K562 (cell line): Measurements from ENCODE around the gene SPDEF. TPM values are rescaled to one million over a fixed set of nuclear protein-coding genes. Genes with fewer than 3 reads are reported as not detected.

Experiments
- ATAC-seq: fragments of 200-7000 bp; cut with Tn5 transposase; 3 replicates; pipeline ENCODE4 v1.9.1; 2020; ENCODE audit warnings: moderate library complexity
- BruUV-seq: library from RNA; stranded (reverse); fragments of 400-500 nt; replicated peaks from 2 replicates; lab custom pipeline; 2021; lab: Mats Ljungman, UMichigan
- CTCF ChIA-PET: fragments of 300-600 bp; formaldehyde crosslinking; extraction: SDS; loops from one replicate; lab custom pipeline; 2021; ENCODE audit warnings: low intra/inter-chr PET ratio; lab: Yijun Ruan, JAX
- POLR2A ChIA-PET: fragments of 300-600, 350-650 bp; sonication (Branson Sonifier 250); formaldehyde crosslinking; extraction: SDS; loops from one replicate; lab custom pipeline; 2021; ENCODE audit warnings: antibody characterized with exemption, inconsistent platforms; lab: Yijun Ruan, JAX
- DNase-seq, 4 experiments: peaks; one replicate each; pipeline versions ENCODE4 v3.0.0 to v3.0.0-alpha.2; 2011 to 2018; ENCODE audit warnings: low spot score in 3 of 4, mixed read lengths in 3 of 4; ENCODE audit errors: extremely low read depth in 1 of 4
- FAIRE-seq: peaks from 2 replicates; lab custom pipeline; 2011; peaks lifted over from hg19 to GRCh38; lab: Jason Lieb, UNC
- H2AFZ ChIP-seq: 2 replicates; pipeline ENCODE4 v1.6.0; 2011; ENCODE audit warnings: low read depth, low read length, control low read depth, inconsistent platforms
- H3K27ac ChIP-seq: fragments of 200-600 bp; 3 replicates; pipeline ENCODE4 v1.8.0; 2011; ENCODE audit warnings: low read depth, mild to moderate bottlenecking, control low read depth, inconsistent platforms, low read length, moderate library complexity, mixed read lengths; ENCODE audit errors: extremely low read depth
- H3K27me3 ChIP-seq, 2 experiments: fragments of 300-600 bp in 1 of 2; 2 replicates in 1 of 2; 3 replicates in 1 of 2; pipeline versions ENCODE4 v1.6.0 to v1.8.0; 2011; ENCODE audit warnings: inconsistent platforms in 2 of 2, low read length in 2 of 2, mild to moderate bottlenecking in 1 of 2, mixed read lengths in 1 of 2, moderate library complexity in 1 of 2; ENCODE audit not compliant: control insufficient read depth in 2 of 2, insufficient read depth in 2 of 2
- H3K36me3 ChIP-seq: fragments of 300-600 bp; 3 replicates; pipeline ENCODE4 v1.8.0; 2011; ENCODE audit warnings: mild to moderate bottlenecking, low read length, inconsistent platforms; ENCODE audit not compliant: control insufficient read depth, insufficient read depth
- H3K4me1 ChIP-seq, 2 experiments: fragments of 200-600 bp in 1 of 2; replicated peaks in 1 of 2; 2 replicates in 1 of 2; 3 replicates in 1 of 2; pipeline versions ENCODE4 v1.5.1 to v1.8.0; 2011; ENCODE audit warnings: inconsistent platforms in 2 of 2, low read length in 2 of 2, mild to moderate bottlenecking in 1 of 2, mixed read lengths in 1 of 2, moderate library complexity in 1 of 2; ENCODE audit not compliant: control insufficient read depth in 2 of 2, insufficient read depth in 2 of 2
- H3K4me2 ChIP-seq: 2 replicates; pipeline ENCODE4 v1.6.1; 2011; ENCODE audit warnings: low read length, control low read depth, inconsistent platforms, mixed read lengths; ENCODE audit not compliant: insufficient read depth
- H3K4me3 ChIP-seq: fragments of 200-600 bp; sonication (generic), shearing (Covaris generic); 2 replicates; pipeline ENCODE4 v1.5.1; 2016; ENCODE audit warnings: control low read depth, inconsistent platforms
- H3K79me2 ChIP-seq: fragments of 200-600 bp; 3 replicates; pipeline ENCODE4 v1.8.0; 2011; ENCODE audit warnings: low read length, inconsistent platforms; ENCODE audit not compliant: control insufficient read depth, insufficient read depth
- H3K9ac ChIP-seq, 2 experiments: 2 replicates each; pipeline versions ENCODE4 v1.6.0 to v1.6.1; 2011; ENCODE audit warnings: low read depth in 2 of 2, low read length in 2 of 2, control low read depth in 1 of 2, inconsistent platforms in 1 of 2, mild to moderate bottlenecking in 1 of 2, mixed read lengths in 1 of 2; ENCODE audit not compliant: insufficient read depth in 1 of 2
- H3K9me1 ChIP-seq: one replicate; pipeline ENCODE4 v1.6.0; 2011; ENCODE audit warnings: inconsistent platforms, mild to moderate bottlenecking, low read length, moderate library complexity; ENCODE audit not compliant: control insufficient read depth, insufficient read depth
- H3K9me3 ChIP-seq: replicated peaks from 2 replicates; pipeline ENCODE4 v1.5.1; 2011; ENCODE audit warnings: low read depth, low read length, inconsistent platforms; ENCODE audit not compliant: control insufficient read depth, insufficient read depth
- H4K20me1 ChIP-seq: replicated peaks from 2 replicates; pipeline ENCODE4 v1.6.1; 2011; ENCODE audit warnings: low read length, inconsistent platforms, mixed read lengths; ENCODE audit not compliant: control insufficient read depth, insufficient read depth
- CREB1 ChIP-seq, 2 experiments: sonication (generic) in 1 of 2; formaldehyde crosslinking in 1 of 2; IDR thresholded peaks; 2 replicates each; pipeline versions ENCODE4 v1.6.1 to v1.8.0; 2012 to 2022; ENCODE audit warnings: inconsistent platforms in 1 of 2, mild to moderate bottlenecking in 1 of 2, missing genetic modification reagents in 1 of 2, moderate library complexity in 1 of 2
- CSDE1 ChIP-seq, 2 experiments: fragments of 450-650 bp; IDR thresholded peaks; 2 replicates each; pipeline ENCODE4 v1.6.1; 2016; ENCODE audit warnings: mild to moderate bottlenecking in 1 of 2
- DNMT1 ChIP-seq: fragments of 450-650 bp; IDR thresholded peaks from 2 replicates; pipeline ENCODE4 v1.6.1; 2016; ENCODE audit warnings: antibody characterized with exemption, mild to moderate bottlenecking
- FOXA1 ChIP-seq: fragments of 450-650 bp; IDR thresholded peaks from 2 replicates; pipeline ENCODE4 v1.6.1; 2016; ENCODE audit warnings: mild to moderate bottlenecking, borderline replicate concordance
- HNRNPK ChIP-seq: fragments of 200-400 bp; formaldehyde crosslinking; IDR thresholded peaks from one replicate; pipeline ENCODE4 v1.6.1; 2018; ENCODE audit warnings: mild to moderate bottlenecking, low read depth, low read length; ENCODE audit not compliant: poor library complexity, severe bottlenecking
- SIRT6 ChIP-seq: IDR thresholded peaks from one replicate; pipeline ENCODE4 v1.6.1; 2012; ENCODE audit warnings: low read depth, mild to moderate bottlenecking, control low read depth, inconsistent platforms, low read length, moderate library complexity
- TAF1 ChIP-seq: IDR thresholded peaks from 2 replicates; pipeline ENCODE4 v1.6.1; 2011; ENCODE audit warnings: mild to moderate bottlenecking, low read length, moderate library complexity; ENCODE audit not compliant: insufficient read depth, control insufficient read depth, severe bottlenecking; ENCODE audit errors: extremely low read depth
- ZBTB7A ChIP-seq: IDR thresholded peaks from 2 replicates; pipeline ENCODE4 v1.6.1; 2011; ENCODE audit warnings: low read depth, mild to moderate bottlenecking, low read length, moderate library complexity, borderline replicate concordance; ENCODE audit not compliant: control insufficient read depth
- ZKSCAN1 ChIP-seq: fragments of 150-350 bp; IDR thresholded peaks from 2 replicates; pipeline ENCODE4 v1.6.1; 2016; ENCODE audit warnings: low read depth, low read length
- WGBS: fragments of 100-300 bp; shearing (Covaris generic); methylation state at CpG from one replicate; pipeline ENCODE4 v1.1.6; 2016; ENCODE audit warnings: low coverage, mixed read lengths; ENCODE audit not compliant: insufficient coverage; ENCODE audit errors: missing lambda C conversion rate; 5-methylcytosine and 5-hydroxymethylcytosine counted together
- in situ Hi-C: fragments of 300-500 bp; cut with MboI; formaldehyde crosslinking; loops from 4 replicates; pipeline ENCODE4 v1.15.0; 2018; ENCODE audit warnings: inconsistent platforms, mixed read lengths
- intact Hi-C: fragments of 100-400 bp; cut with micrococcal nuclease; formaldehyde crosslinking; loops from 2 replicates; pipeline ENCODE4 v1.14.2; 2022
- polyA plus RNA-seq, 8 experiments: library from polyadenylated mRNA; depleted of rRNA in 4 of 8; stranded (reverse) in 5 of 8; unstranded in 3 of 8; fragments of >200 nt; fragmentation: Nextera tagmentation in 2 of 8; fragmentation: Illumina TruSeq in 1 of 8; extraction: Ambion mirVana in 2 of 8; extraction: Trizol in 1 of 8; gene quantifications; 2 replicates each; pipeline versions ENCODE4 v1.2.1 to v1.2.3, GENCODE V29; 2011 to 2014; ENCODE audit warnings: inconsistent platforms in 1 of 8, missing spikeins in 1 of 8
- total RNA-seq, 7 experiments: library from RNA; depleted of rRNA in 6 of 7; stranded (reverse); fragments of >200 nt in 6 of 7; fragmentation: Illumina TruSeq in 2 of 7; extraction: Trizol in 2 of 7; gene quantifications; 2 replicates each; pipeline versions ENCODE4 v1.2.1 to v1.2.3, GENCODE V29; 2011 to 2021; ENCODE audit warnings: low replicate concordance in 1 of 7
- TF ChIP-seq, protein P1 (sequence below): sonication (generic); formaldehyde crosslinking; IDR thresholded peaks from 2 replicates; pipeline ENCODE4 v1.8.0; 2022; ENCODE audit warnings: missing genetic modification reagents, mild to moderate bottlenecking, moderate library complexity, borderline replicate concordance
- TF ChIP-seq, protein P2 (sequence below), 2 experiments: fragments of 150-350 bp in 1 of 2; IDR thresholded peaks; 2 replicates each; pipeline ENCODE4 v1.6.1; 2012 to 2016; ENCODE audit warnings: low read depth in 2 of 2, low read length in 2 of 2, mild to moderate bottlenecking in 1 of 2, moderate library complexity in 1 of 2

The SPDEF gene
- total and polyA plus RNA-seq, 9 of the 15 experiments (the other 6 are each of a cell fraction or from before 2014, with no cell fraction given) = 0.04 to 0.12 (median 0.11) TPM; not detected in 5

DNA sequence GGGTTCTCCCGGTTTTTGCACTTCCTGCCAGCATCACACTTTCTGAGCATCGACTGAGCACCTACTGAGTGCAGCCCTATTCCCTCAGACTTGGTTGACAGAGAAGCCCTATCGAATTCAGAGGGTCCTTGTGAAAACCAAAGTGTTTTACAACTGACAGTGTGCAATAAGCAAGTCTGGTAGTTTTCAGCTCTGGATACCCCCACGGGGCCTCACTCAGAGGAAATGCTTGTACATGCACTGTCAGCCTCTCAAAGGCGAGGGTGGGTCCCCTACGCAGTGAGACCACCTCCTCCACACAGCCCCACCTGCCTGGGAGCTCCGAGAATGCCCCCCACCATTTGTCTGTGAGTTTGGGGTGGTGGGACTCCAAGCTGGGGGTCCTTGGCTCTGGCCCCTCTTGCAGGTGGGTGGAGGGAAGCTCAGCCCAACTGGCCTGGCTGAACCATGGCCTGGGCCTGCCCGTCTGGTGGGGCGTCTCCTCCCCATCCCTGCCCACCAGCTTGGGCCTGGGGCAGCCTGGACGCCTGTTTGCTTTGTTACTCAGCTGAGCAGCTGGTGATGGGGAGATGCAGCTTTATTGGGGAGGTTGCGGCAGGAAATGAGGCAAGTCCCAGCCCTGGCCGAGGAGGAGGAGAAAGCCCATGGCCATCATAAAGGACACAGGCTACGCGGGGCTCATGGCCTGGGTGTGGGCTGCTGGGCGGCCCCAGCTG is 1.7 kb downstream of the SPDEF start:
- no peak overlapping the region for H3K27ac ChIP-seq
- no peak for DNase-seq
- ATAC-seq = peak; percentile 13
- no peak overlapping the region for H3K4me3 ChIP-seq
- POLR2A ChIA-PET = interaction anchor here (0.6 to 2.8 kb wide), 2 partner anchors 9 to 94 kb away, joined by 4 to 15 read pairs; no protein-coding TSS in a partner anchor
- no TSS peak for BruUV-seq
- H3K4me1 ChIP-seq = peaks cover 18 to 76% of the 10 kb centered on the region in 2 experiments; a peak in 4 of 5 replicates
- no peak overlapping the region for H3K4me2 ChIP-seq
- H3K9me1 ChIP-seq = no peaks in the 10 kb centered on the region
- no peak for TF ChIP-seq FOXA1
- TF ChIP-seq ZBTB7A = peak; percentile 53; the same call in 1 of the 2 replicates
- no peak for TF ChIP-seq CSDE1 (IDR thresholded peaks at IDR 0.05)
- no peak for TF ChIP-seq CREB1 (IDR thresholded peaks at IDR 0.05)
- TF ChIP-seq CREB1 (CRISPR knock-in tag; IDR thresholded peaks at IDR 0.05) = no peak
- no peak for TF ChIP-seq HNRNPK
- TF ChIP-seq, protein P1, sequence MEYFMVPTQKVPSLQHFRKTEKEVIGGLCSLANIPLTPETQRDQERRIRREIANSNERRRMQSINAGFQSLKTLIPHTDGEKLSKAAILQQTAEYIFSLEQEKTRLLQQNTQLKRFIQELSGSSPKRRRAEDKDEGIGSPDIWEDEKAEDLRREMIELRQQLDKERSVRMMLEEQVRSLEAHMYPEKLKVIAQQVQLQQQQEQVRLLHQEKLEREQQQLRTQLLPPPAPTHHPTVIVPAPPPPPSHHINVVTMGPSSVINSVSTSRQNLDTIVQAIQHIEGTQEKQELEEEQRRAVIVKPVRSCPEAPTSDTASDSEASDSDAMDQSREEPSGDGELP (CRISPR knock-in tag) = peak; percentile 11; the same call in 1 of the 2 replicates
- 0 out of 2 replicates have a peak, but pooled peaks have one; percentile 43 for TF ChIP-seq ZKSCAN1
- no peak for TF ChIP-seq SIRT6
- no peak for TF ChIP-seq DNMT1
- no peak for TF ChIP-seq TAF1
- TF ChIP-seq, protein P2, sequence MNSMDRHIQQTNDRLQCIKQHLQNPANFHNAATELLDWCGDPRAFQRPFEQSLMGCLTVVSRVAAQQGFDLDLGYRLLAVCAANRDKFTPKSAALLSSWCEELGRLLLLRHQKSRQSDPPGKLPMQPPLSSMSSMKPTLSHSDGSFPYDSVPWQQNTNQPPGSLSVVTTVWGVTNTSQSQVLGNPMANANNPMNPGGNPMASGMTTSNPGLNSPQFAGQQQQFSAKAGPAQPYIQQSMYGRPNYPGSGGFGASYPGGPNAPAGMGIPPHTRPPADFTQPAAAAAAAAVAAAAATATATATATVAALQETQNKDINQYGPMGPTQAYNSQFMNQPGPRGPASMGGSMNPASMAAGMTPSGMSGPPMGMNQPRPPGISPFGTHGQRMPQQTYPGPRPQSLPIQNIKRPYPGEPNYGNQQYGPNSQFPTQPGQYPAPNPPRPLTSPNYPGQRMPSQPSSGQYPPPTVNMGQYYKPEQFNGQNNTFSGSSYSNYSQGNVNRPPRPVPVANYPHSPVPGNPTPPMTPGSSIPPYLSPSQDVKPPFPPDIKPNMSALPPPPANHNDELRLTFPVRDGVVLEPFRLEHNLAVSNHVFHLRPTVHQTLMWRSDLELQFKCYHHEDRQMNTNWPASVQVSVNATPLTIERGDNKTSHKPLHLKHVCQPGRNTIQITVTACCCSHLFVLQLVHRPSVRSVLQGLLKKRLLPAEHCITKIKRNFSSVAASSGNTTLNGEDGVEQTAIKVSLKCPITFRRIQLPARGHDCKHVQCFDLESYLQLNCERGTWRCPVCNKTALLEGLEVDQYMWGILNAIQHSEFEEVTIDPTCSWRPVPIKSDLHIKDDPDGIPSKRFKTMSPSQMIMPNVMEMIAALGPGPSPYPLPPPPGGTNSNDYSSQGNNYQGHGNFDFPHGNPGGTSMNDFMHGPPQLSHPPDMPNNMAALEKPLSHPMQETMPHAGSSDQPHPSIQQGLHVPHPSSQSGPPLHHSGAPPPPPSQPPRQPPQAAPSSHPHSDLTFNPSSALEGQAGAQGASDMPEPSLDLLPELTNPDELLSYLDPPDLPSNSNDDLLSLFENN (IDR thresholded peaks at IDR 0.05; ENCODE audit: low read depth in 2 of 2, low read length in 2 of 2) = no peak
- TF ChIP-seq, all 486 proteins: peak for 3
- H3K9ac ChIP-seq = peak overlapping the region in 1 of 2 experiments; percentile 63; a peak in 2 of 4 replicates
- H4K20me1 ChIP-seq = no peaks in the 10 kb centered on the region
- H3K9me3 ChIP-seq = peaks cover 8% of the 10 kb centered on the region
- 36% methylated on average over 15 of the region's 15 CpGs for WGBS
- no peaks in the 10 kb centered on the region for H3K36me3 ChIP-seq
- in situ Hi-C loops (no loop called here), intact Hi-C loops (no loop called here)
- CTCF ChIA-PET = no interaction called here
- H3K27me3 ChIP-seq = no peaks in the 10 kb centered on the region
- no peak for FAIRE-seq
- H3K79me2 ChIP-seq = no peaks in the 10 kb centered on the region
- peak overlapping the region; percentile 69 for H2AFZ ChIP-seq
